HAP-1 (cell line): ENCODE results near the gene UGT1A6.
"Not testable (repeated sequence)": the region's sequence is repeated elsewhere in the genome, so short reads cannot be mapped to it uniquely, and the experiment has no call there.

Experiments used
- DNase-seq, 2 experiments: peaks; one replicate each; pipeline ENCODE4 v3.0.0-alpha.2; 2016 to 2020; ENCODE audit warnings: low spot score in 2 of 2
- H3K27me3 ChIP-seq: fragments of 250-450 bp; sonication (Bioruptor Pico); 2 replicates; pipeline ENCODE4 v1.5.1; 2020; ENCODE audit warnings: low read depth, mild to moderate bottlenecking, moderate library complexity
- H3K36me3 ChIP-seq: fragments of 250-450 bp; sonication (Bioruptor Pico); replicated peaks from 2 replicates; pipeline ENCODE4 v1.5.1; 2020; ENCODE audit warnings: mild to moderate bottlenecking
- H3K4me1 ChIP-seq: fragments of 250-450 bp; sonication (Bioruptor Pico); 2 replicates; pipeline ENCODE4 v1.5.1; 2020; ENCODE audit warnings: mild to moderate bottlenecking
- H3K4me3 ChIP-seq: fragments of 250-450 bp; sonication (Bioruptor Pico); 2 replicates; pipeline ENCODE4 v1.5.1; 2020; ENCODE audit warnings: mild to moderate bottlenecking, moderate library complexity
- H3K9me3 ChIP-seq: fragments of 250-450 bp; sonication (Bioruptor Pico); 2 replicates; pipeline ENCODE4 v1.5.1; 2020; ENCODE audit warnings: mild to moderate bottlenecking, moderate library complexity
- in situ Hi-C: fragments of 300-500 bp; cut with MboI; formaldehyde crosslinking; loops from 3 replicates; pipeline ENCODE4 v1.14.3; 2020; ENCODE audit warnings: low sequenced_read_pairs, inconsistent platforms, mixed read lengths

The UGT1A6 gene

DNA sequence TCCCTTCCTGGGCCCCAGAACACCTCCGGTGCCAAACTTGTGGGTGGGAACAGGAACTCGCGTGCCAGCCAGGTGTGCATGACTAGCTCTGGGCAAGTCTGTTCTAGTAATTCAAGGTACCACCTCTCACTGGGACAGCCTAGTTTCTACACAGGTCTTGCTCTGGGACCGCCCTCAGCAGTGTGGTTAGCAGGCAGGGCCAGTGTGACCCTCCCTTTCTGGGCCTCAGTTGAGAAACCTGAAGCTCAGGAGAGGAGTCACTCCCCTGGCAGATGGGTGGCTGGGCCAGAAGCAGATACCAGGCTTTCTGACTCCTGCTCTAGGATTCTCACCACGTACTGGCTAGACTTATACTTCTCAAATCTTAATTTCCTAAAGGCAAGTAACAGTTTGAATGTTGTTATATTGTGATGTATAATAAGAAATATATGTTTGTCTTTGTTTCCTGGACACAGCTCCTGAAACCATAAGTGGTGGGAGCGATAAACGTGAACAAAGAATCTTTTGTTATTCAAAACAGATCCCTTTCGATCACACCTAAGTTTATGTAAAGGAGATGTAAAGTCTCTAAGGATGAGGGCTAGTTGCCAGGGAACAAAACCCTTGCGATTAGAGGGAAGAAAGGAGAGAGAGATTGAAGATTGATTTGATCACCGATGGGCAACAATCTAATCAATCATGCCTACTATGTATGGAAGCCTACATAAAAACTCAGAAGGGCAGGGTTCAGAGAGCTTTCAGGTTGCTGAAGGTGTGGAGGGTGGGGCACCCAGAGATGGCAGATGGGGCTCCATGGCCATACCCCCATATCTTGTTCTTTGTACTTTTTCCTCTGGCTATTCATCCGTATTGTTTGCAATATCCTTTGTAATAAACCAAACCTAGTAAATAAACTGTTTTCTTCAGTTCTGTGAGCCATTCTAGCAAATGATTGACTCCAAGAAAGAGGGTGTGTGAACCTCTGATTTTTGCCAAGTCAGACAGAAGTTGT is 952 bp upstream of the UGT1A6 start:
- Histone ChIP-seq H3K4me3 (no peak overlapping the region), H3K27me3 (no peaks in the 10 kb centered on the region), H3K4me1 (peaks cover 20% of the 10 kb centered on the region), H3K9me3 (peaks cover 6% of the 10 kb centered on the region), H3K36me3 (no peaks in the 10 kb centered on the region)
- peak; percentile 84 to 97 for DNase-seq
- in situ Hi-C loops = loop anchor here (10.0 kb wide), 1 partner anchor 127 kb away; the partner anchor contains the start of gene USP40

DNA sequence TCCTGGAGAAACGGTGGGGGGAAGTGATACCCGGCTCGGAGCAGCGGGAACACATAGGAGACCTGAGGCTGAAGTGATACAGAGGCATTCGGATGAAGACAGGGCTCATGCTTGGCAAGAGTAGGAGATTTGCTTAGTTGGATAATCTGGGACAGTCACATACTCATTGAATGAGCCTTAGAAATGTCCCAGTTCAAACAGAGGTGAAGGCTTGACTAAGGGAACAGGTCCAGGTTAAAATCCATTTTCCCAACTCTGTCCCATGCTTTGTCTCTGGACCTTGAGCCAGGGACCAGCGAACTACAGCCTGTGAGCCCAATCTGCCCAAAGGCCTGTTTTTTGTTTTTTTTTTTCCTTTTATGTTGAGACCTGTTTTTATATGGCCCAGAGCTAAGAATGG is 1.3 kb downstream of the UGT1A6 start:
- no peaks in the 10 kb centered on the region for H3K36me3 ChIP-seq
- no peak overlapping the region for H3K4me3 ChIP-seq
- no peak for DNase-seq
- peaks cover 29% of the 10 kb centered on the region for H3K4me1 ChIP-seq
- in situ Hi-C loops = loop anchor here (10.0 kb wide), 1 partner anchor 129 kb away; the partner anchor contains the start of gene USP40
- peaks cover 6% of the 10 kb centered on the region for H3K9me3 ChIP-seq
- H3K27me3 ChIP-seq = no peaks in the 10 kb centered on the region

DNA sequence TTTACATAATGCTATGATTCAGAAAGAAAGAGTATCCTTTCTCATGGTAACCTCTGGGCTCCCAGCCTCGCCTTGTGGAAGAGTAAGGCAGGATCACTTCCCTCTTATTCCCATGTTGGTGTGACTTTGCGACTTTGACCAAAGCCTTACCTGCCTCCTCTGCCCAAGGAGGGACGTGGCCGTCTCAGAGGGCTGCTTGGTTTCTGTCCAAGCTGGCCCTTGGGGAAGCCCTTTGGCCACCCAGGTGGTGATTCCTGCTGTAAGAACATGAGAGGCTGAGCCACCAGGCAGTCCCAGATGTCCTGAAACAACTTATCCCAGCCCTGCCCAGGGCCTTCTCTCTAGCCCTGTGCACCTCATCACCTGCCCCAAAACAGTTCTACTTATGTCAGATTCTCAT is 6.0 kb downstream of the UGT1A6 start:
- no peak for DNase-seq
- Histone ChIP-seq H3K27me3 (no peaks in the 10 kb centered on the region), H3K4me1 (peaks cover 36% of the 10 kb centered on the region), H3K9me3 (no peaks in the 10 kb centered on the region), H3K4me3 (no peak overlapping the region), H3K36me3 (no peaks in the 10 kb centered on the region)
- in situ Hi-C loops = loop anchor here (10.0 kb wide), 1 partner anchor 134 kb away; the partner anchor contains the start of gene USP40

DNA sequence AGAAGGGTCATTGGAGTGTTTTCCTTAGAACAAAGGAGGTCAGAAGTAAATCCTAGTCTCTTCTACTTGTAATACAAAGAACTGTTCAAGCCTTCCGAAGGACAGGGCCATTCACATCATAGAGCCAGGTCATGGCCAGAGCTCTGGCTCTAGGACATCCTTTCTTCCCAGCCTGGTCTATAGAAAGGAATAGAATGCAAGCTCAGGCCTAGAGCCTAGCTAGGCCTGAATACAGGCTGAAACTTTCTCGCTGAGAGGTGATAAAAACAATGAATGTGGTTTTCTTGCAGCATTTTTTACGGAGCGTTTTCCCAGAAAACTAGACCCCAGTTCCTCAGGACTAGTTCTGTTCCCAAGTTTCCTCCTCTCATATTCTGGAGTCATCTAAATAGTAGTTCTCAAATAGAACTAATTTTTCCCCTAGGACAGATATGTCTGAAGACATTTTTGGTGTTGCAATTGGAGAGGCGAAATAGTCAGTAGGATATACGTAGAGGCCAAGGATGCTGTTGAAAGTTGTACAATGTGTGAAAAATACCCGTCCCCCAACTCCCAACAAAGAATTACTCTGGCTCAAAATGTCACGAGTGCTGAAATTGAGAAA is 6.8 kb downstream of the UGT1A6 start:
- H3K9me3 ChIP-seq = no peaks in the 10 kb centered on the region
- H3K36me3 ChIP-seq = no peaks in the 10 kb centered on the region
- no peaks in the 10 kb centered on the region for H3K27me3 ChIP-seq
- peaks cover 35% of the 10 kb centered on the region for H3K4me1 ChIP-seq
- in situ Hi-C loops = loop anchor here (10.0 kb wide), 1 partner anchor 135 kb away; the partner anchor contains the start of gene USP40
- no peak overlapping the region for H3K4me3 ChIP-seq
- no peak for DNase-seq

DNA sequence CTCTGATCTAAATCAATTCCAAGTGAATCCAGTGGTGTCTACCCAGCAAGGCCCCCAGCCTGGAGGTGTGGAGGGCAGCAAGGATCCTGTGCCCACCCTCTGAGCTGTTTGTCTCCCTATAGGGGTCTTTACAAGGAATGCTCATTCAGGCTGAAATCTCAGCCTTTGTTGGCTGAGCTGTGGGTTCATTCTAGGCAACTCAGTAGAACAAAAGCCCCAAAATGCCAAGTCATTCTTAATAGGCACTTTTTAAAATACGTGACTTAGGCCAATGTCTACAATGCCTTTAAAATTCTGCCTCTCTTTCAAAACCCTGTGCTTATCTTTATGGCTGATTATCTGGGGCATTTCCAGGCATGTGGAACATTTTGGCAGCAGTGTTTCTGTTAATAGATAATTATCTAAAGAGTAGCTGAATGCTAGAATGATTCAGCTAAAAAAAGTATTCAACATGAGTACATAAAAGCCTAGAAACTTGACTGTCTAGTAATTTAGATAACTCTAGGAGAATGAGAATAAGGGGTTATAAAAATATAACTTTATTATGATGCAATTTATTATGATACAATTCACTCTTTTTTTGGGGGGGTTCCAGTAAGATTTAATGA is 7.4 kb downstream of the UGT1A6 start:
- Histone ChIP-seq H3K27me3 (no peaks in the 10 kb centered on the region), H3K4me1 (peaks cover 33% of the 10 kb centered on the region), H3K36me3 (no peaks in the 10 kb centered on the region), H3K9me3 (no peaks in the 10 kb centered on the region), H3K4me3 (no peak overlapping the region)
- DNase-seq = peak; percentile 73 to 95
- in situ Hi-C loops = no loop called here

DNA sequence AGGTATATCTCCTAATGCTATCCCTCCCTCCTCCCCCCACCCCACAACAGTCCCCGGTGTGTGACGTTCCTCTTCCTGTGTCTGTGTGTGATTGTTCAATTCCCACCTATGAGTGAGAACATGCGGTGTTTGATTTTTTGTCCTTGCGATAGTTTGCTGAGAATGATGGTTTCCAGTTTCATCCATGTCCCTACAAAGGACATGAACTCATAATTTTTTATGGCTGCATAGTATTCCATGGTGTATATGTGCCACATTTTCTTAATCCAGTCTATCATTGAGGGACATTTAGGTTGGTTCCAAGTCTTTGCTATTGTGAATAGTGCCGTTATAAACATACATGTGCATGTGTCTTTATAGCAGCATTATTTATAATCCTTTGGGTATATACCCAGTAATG is 8.2 kb downstream of the UGT1A6 start:
- H3K9me3 ChIP-seq, DNase-seq, H3K27me3 ChIP-seq, H3K36me3 ChIP-seq, in situ Hi-C loops, H3K4me3 ChIP-seq: not testable (repeated sequence)
- H3K4me1 ChIP-seq = peaks cover 33% of the 10 kb centered on the region

DNA sequence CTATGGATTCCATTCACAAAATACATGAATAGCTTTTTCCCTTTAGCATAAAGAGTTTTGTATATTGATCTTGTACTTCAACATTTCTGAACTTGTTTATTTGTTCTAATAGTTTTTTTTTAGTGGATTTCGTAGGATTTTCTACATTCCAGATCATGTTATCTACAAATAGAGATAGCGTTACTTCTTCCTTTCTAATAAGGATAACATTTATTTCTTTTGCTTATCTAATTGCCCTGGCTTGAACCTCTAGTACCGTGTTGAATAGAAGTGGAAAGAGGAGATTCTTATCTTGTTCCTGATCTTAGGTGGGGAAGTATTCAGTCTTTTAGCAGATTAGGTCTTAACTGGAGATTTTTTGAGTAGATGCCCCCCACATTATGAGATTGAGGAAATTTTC is 9.5 kb downstream of the UGT1A6 start:
- no peaks in the 10 kb centered on the region for H3K9me3 ChIP-seq
- H3K4me1 ChIP-seq = peaks cover 33% of the 10 kb centered on the region
- no peaks in the 10 kb centered on the region for H3K36me3 ChIP-seq
- in situ Hi-C loops = no loop called here
- DNase-seq = no peak
- no peak overlapping the region for H3K4me3 ChIP-seq
- no peaks in the 10 kb centered on the region for H3K27me3 ChIP-seq

DNA sequence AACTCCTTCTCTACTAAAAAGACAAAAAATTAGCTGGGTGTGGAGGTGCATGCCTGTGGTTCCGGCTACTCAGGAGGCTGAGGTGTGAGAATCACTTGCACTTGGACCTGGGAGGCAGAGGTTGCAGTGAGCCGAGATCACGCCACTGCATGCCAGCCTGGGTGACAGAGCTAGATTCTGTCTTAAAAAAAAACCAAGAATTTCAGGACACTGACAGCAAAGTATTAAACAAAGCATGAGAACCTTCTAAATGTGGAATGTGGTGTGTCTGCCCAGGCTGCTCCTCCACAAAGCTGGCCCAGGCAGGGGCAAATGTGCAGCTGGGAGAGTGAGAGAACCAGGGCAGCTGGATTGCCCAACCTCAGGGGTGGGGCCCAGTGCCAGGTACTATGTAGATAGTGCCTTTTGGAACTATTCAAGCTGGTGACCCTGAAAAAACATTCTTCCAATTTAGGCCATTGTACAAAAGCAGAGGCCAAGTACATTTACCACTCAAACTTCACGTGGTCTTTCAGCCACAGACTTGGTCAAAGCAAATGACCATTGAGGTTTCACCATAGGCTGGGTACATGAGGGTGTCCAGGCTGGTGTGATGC is 13.3 kb downstream of the UGT1A6 start:
- Histone ChIP-seq H3K36me3 (no peaks in the 10 kb centered on the region), H3K9me3 (no peaks in the 10 kb centered on the region), H3K27me3 (no peaks in the 10 kb centered on the region), H3K4me1 (peaks cover 25% of the 10 kb centered on the region), H3K4me3 (no peak overlapping the region)
- in situ Hi-C loops = no loop called here
- DNase-seq = no peak

DNA sequence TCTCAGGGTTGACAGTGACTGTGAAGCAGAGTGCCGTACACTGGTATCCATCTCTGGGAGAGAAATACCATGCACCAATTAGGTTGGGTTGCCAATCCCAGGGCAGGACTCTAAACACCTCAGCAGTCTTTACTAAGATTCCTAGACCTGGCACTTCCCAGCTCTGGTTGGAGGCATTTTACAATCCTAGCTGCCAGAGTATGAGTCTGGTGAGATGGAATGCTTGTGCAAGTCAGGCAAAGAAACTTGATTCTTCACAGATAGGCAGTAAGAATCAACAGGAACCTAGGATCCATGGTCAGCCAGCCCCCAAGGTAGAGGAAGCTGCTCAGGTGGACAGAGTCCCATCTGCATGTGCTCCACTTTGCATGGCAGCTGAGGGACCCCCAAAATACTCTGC is 14.0 kb downstream of the UGT1A6 start:
- Histone ChIP-seq H3K4me3 (no peak overlapping the region), H3K36me3 (no peaks in the 10 kb centered on the region), H3K27me3 (no peaks in the 10 kb centered on the region), H3K4me1 (peaks cover 30% of the 10 kb centered on the region), H3K9me3 (no peaks in the 10 kb centered on the region)
- DNase-seq = no peak
- in situ Hi-C loops = no loop called here

DNA sequence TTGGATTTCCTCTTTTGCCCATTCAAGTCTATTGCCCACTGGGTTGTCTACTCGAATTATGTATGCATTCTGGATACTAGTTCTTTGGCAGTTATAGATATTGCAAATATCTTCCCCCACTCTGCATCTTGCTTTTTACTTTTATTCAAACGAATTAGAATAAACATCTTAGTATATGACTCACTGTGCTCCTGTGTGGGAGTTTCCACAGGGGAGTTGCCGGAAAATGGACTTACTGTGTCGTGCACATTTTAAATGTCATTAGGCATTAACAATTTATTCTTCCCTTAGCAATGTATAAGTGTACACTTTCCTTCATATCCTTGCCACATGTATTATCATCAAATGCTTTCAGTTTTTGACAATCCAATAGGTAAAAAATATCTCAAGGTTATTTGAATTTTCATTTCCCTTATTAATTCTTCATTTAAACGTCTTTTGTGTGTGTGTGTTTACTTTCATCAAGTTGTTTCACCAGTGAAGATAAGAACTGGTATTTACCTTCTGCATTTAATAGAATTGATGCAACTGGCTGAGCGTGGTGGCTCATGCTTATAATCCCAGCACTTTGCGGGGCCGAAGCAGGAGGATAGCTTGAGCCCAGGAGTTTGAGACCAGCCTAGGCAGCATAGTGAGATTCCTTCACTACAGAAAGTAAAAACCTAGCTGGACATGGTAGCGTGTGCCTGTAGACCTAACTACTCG is 15.4 kb downstream of the UGT1A6 start:
- Histone ChIP-seq H3K27me3 (no peaks in the 10 kb centered on the region), H3K4me1 (peaks cover 23% of the 10 kb centered on the region), H3K36me3 (no peaks in the 10 kb centered on the region), H3K9me3 (no peaks in the 10 kb centered on the region), H3K4me3 (no peak overlapping the region)
- no peak for DNase-seq
- in situ Hi-C loops = no loop called here

DNA sequence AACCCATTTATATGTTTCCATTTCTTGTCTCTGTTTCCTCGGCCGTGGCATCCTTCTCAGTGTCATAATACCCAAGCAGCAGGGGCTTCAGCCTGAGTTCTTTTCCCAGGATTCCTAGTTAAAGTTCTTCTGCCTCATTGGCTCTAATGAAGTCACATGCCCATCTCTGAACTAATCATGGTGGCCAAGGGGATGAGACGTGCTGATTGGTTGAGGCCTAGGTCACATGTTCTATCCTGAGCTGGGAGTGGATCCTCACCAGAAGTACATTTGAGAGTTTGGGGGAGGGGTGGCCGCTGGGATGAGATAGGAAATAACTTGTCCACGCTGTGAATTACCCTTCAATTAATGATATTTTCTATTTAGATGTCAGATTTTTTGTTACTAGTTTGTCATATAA is 16.3 kb downstream of the UGT1A6 start:
- DNase-seq = no peak
- no peaks in the 10 kb centered on the region for H3K9me3 ChIP-seq
- no peak overlapping the region for H3K4me3 ChIP-seq
- no peaks in the 10 kb centered on the region for H3K36me3 ChIP-seq
- in situ Hi-C loops = no loop called here
- peaks cover 23% of the 10 kb centered on the region for H3K4me1 ChIP-seq
- H3K27me3 ChIP-seq = no peaks in the 10 kb centered on the region

DNA sequence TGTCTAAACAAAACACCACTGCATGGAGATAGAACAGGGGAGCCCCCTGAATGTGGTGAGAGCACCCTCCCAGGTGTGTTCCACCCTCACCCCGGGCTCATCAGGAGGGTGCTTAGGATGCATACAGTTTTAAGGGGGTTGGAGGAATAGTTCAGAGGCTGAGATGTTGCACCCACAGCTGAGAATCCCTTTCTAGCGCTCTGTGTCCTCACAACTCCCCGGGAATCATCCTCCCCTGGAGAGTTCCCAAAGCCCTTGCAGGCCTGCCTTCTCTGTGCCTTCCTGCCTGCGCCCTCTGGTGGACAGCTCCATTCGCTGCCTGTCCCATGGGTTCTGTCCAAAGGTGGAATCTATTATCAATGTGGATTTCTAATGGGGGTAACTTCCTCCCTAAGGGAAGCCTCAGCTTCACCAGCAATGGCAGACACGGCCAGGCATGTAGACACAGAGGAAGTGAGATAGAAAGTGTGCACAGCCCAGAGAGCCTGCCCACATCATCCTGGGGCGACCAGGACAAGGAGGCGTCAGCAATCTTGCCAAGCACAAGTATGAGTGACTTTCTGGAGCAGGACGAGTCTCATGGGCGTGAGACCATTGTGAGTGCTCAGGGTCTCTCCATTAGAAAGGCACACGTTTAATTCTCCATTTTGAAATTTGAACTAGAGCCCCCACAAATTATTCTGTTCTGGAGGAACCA is 18.8 kb downstream of the UGT1A6 start:
- in situ Hi-C loops = loop anchor here (10.0 kb wide), 1 partner anchor 227 kb away; no protein-coding TSS in a partner anchor
- no peaks in the 10 kb centered on the region for H3K36me3 ChIP-seq
- peak; percentile 87 to 96 for DNase-seq
- peaks cover 23% of the 10 kb centered on the region for H3K4me1 ChIP-seq
- H3K27me3 ChIP-seq = no peaks in the 10 kb centered on the region
- H3K9me3 ChIP-seq = no peaks in the 10 kb centered on the region
- no peak overlapping the region for H3K4me3 ChIP-seq
